HepG2 (cell line): ENCODE data around the gene CCR9. TPM values are rescaled to one million over a fixed set of nuclear protein-coding genes. Genes with fewer than 3 reads are reported as not detected.

Experiments
- ATAC-seq: fragments of 200-7000 bp; cut with Tn5 transposase; 3 replicates; pipeline ENCODE4 v1.9.1; 2020; ENCODE audit warnings: mild to moderate bottlenecking, moderate library complexity
- BruUV-seq: library from RNA; stranded (reverse); fragments of 400-500 nt; replicated peaks from 2 replicates; lab custom pipeline; 2021; lab: Mats Ljungman, UMichigan
- CTCF ChIA-PET: fragments of 300-600 bp; formaldehyde crosslinking; extraction: SDS; loops from one replicate; lab custom pipeline; 2021; ENCODE audit warnings: low total read pairs, inconsistent platforms, low intra/inter-chr PET ratio; lab: Yijun Ruan, JAX
- POLR2A ChIA-PET: fragments of 350-600 bp; sonication (Branson Sonifier 250); formaldehyde crosslinking; loops from one replicate; lab custom pipeline; 2020; ENCODE audit warnings: antibody characterized with exemption, inconsistent platforms; lab: Yijun Ruan, JAX
- DNase-seq: peaks from one replicate; pipeline ENCODE4 v3.0.0-alpha.2; 2015; ENCODE audit warnings: low spot score
- FAIRE-seq: peaks from 3 replicates; lab custom pipeline; 2011; peaks lifted over from hg19 to GRCh38; lab: Jason Lieb, UNC
- H2AFZ ChIP-seq: one replicate; pipeline ENCODE4 v1.6.1; 2011; ENCODE audit warnings: low read length, inconsistent platforms
- H3K27ac ChIP-seq: fragments of 300-600 bp; 3 replicates; pipeline ENCODE4 v1.8.0; 2011; ENCODE audit warnings: mixed run types, mild to moderate bottlenecking, mixed read lengths, low read length, inconsistent platforms; ENCODE audit not compliant: insufficient read depth; ENCODE audit errors: extremely low read length
- H3K27me3 ChIP-seq, 2 experiments: fragments of 200-600 bp in 1 of 2; 2 replicates in 1 of 2; 3 replicates in 1 of 2; pipeline versions ENCODE4 v1.6.0 to v1.8.0; 2011; ENCODE audit warnings: low read length in 2 of 2, mild to moderate bottlenecking in 2 of 2, moderate library complexity in 2 of 2, inconsistent platforms in 1 of 2; ENCODE audit not compliant: insufficient read depth in 2 of 2, control insufficient read depth in 1 of 2
- H3K36me3 ChIP-seq, 2 experiments: fragments of 200-600 bp in 1 of 2; replicated peaks in 1 of 2; 2 replicates in 1 of 2; 3 replicates in 1 of 2; pipeline versions ENCODE4 v1.5.1 to v1.8.0; 2011; ENCODE audit warnings: low read length in 2 of 2, inconsistent platforms in 1 of 2; ENCODE audit not compliant: insufficient read depth in 2 of 2, control insufficient read depth in 1 of 2
- H3K4me1 ChIP-seq: 2 replicates; pipeline ENCODE4 v1.5.1; 2012; ENCODE audit warnings: low read length, inconsistent platforms; ENCODE audit not compliant: insufficient read depth
- H3K4me2 ChIP-seq: 2 replicates; pipeline ENCODE4 v1.6.0; 2011; ENCODE audit warnings: low read depth, low read length, inconsistent platforms
- H3K4me3 ChIP-seq, 3 experiments: fragments of 200-600 bp in 1 of 3; sonication (generic), shearing (Covaris generic) in 1 of 3; replicated peaks in 1 of 3; 2 replicates each; pipeline ENCODE4 v1.5.1; 2011 to 2016; ENCODE audit warnings: low read length in 3 of 3, inconsistent platforms in 2 of 3, low read depth in 2 of 3, mild to moderate bottlenecking in 2 of 3, control low read depth in 1 of 3, mixed read lengths in 1 of 3; ENCODE audit not compliant: insufficient read depth in 1 of 3
- H3K79me2 ChIP-seq: one replicate; pipeline ENCODE4 v1.6.1; 2011; ENCODE audit warnings: low read length, inconsistent platforms; ENCODE audit not compliant: insufficient read depth
- H3K9ac ChIP-seq: 2 replicates; pipeline ENCODE4 v1.6.0; 2011; ENCODE audit warnings: mild to moderate bottlenecking, low read depth, low read length, inconsistent platforms; ENCODE audit not compliant: insufficient read depth
- H3K9me3 ChIP-seq: 2 replicates; pipeline ENCODE4 v1.5.1; 2012; ENCODE audit warnings: mild to moderate bottlenecking, low read length
- H4K20me1 ChIP-seq: 2 replicates; pipeline ENCODE4 v1.6.0; 2011; ENCODE audit warnings: inconsistent platforms, mild to moderate bottlenecking, low read length, moderate library complexity; ENCODE audit not compliant: insufficient read depth
- E2F1 ChIP-seq: sonication (generic); formaldehyde crosslinking; IDR thresholded peaks from 2 replicates; pipeline ENCODE4 v1.5.0; 2020; ENCODE audit warnings: missing genetic modification reagents
- HIC2 ChIP-seq: sonication (generic); formaldehyde crosslinking; IDR thresholded peaks from 2 replicates; pipeline ENCODE4 v1.9.0; 2022; ENCODE audit warnings: low read depth, missing genetic modification reagents
- ISX ChIP-seq: sonication (generic); formaldehyde crosslinking; conservative IDR thresholded peaks from 2 replicates; pipeline ENCODE4 v1.5.0; 2020; ENCODE audit warnings: missing genetic modification reagents
- KDM6A ChIP-seq: IDR thresholded peaks from 2 replicates; pipeline ENCODE4 v1.6.1; 2016; ENCODE audit warnings: low read depth
- MAX ChIP-seq: IDR thresholded peaks from 2 replicates; pipeline ENCODE4 v1.6.1; 2012; ENCODE audit warnings: inconsistent platforms
- MIER3 ChIP-seq: IDR thresholded peaks from 2 replicates; pipeline ENCODE4 v1.6.1; 2016; ENCODE audit warnings: missing compliant biosample characterization, borderline replicate concordance
- NCOR1 ChIP-seq: fragments of 200-600 bp; sonication (generic); IDR thresholded peaks from 2 replicates; pipeline ENCODE4 v1.7.0; 2017; ENCODE audit warnings: antibody characterized with exemption, low read length, borderline replicate concordance
- NPAS2 ChIP-seq: sonication (generic); formaldehyde crosslinking; IDR thresholded peaks from 2 replicates; pipeline ENCODE4 v1.8.0; 2022; ENCODE audit warnings: mild to moderate bottlenecking, missing genetic modification reagents, borderline replicate concordance
- PHB2 ChIP-seq: fragments of 450-650 bp; IDR thresholded peaks from 2 replicates; pipeline ENCODE4 v1.6.1; 2018; ENCODE audit not compliant: partially characterized antibody
- PLRG1 ChIP-seq: fragments of 450-650 bp; conservative IDR thresholded peaks from 2 replicates; pipeline ENCODE4 v1.6.1; 2016
- PLSCR1 ChIP-seq: sonication (generic); formaldehyde crosslinking; IDR thresholded peaks from 2 replicates; pipeline ENCODE4 v1.5.0; 2020; ENCODE audit warnings: missing genetic modification reagents, mild to moderate bottlenecking, borderline replicate concordance
- RORA ChIP-seq: sonication (generic); formaldehyde crosslinking; IDR thresholded peaks from 2 replicates; pipeline ENCODE4 v1.5.0; 2020; ENCODE audit warnings: mild to moderate bottlenecking, missing genetic modification reagents, moderate library complexity
- ZNF597 ChIP-seq: sonication (generic); formaldehyde crosslinking; IDR thresholded peaks from 2 replicates; pipeline ENCODE4 v1.5.0; 2020; ENCODE audit warnings: missing genetic modification reagents
- ZNF746 ChIP-seq: sonication (generic); formaldehyde crosslinking; IDR thresholded peaks from 2 replicates; pipeline ENCODE4 v1.8.0; 2022; ENCODE audit warnings: mild to moderate bottlenecking, missing genetic modification reagents
- ZNF839 ChIP-seq: sonication (generic); formaldehyde crosslinking; IDR thresholded peaks from 2 replicates; pipeline ENCODE4 v1.4.0; 2020; ENCODE audit warnings: missing genetic modification reagents, mild to moderate bottlenecking, borderline replicate concordance
- ZNF878 ChIP-seq: sonication (generic); formaldehyde crosslinking; IDR thresholded peaks from 2 replicates; pipeline ENCODE4 v1.8.1; 2023; ENCODE audit warnings: mild to moderate bottlenecking, missing genetic modification reagents, moderate library complexity
- WGBS: methylation state at CpG from one replicate; pipeline ENCODE4 v1.1.6; 2017; ENCODE audit warnings: low lambda C conversion rate; 5-methylcytosine and 5-hydroxymethylcytosine counted together
- in situ Hi-C: cut with HindIII; loops from 2 replicates; pipeline ENCODE4 v1.10.0; 2017; ENCODE audit warnings: low pct_unique_long_range_greater_than_20kb; ENCODE audit not compliant: extremely low pct_ligation_motif_present
- intact Hi-C: fragments of 100-400 bp; cut with micrococcal nuclease; formaldehyde crosslinking; loops from one replicate; pipeline ENCODE4 v1.10.0; 2022; ENCODE audit not compliant: unreplicated experiment
- polyA plus RNA-seq, 8 experiments: library from polyadenylated mRNA; depleted of rRNA in 3 of 8; stranded (reverse) in 7 of 8; unstranded in 1 of 8; fragments of >200 nt; fragmentation: Illumina TruSeq in 4 of 8; extraction: Trizol in 4 of 8; gene quantifications; 2 replicates each; pipeline versions ENCODE4 v1.2.1 to v1.2.3, GENCODE V29; 2011 to 2016; ENCODE audit warnings: low read depth in 4 of 8, missing spikeins in 1 of 8, mixed read lengths in 1 of 8; ENCODE audit not compliant: insufficient read depth in 1 of 8
- total RNA-seq, 5 experiments: library from RNA; depleted of rRNA; stranded (reverse); fragments of >200 nt; fragmentation: Illumina TruSeq; extraction: Trizol; gene quantifications; 2 replicates each; pipeline ENCODE4 v1.2.3, GENCODE V29; 2016; ENCODE audit warnings: low read depth in 1 of 5

Gene CCR9
- total and polyA plus RNA-seq, 2 of the 13 experiments (the other 11 are each of a cell fraction or from before 2014, with no cell fraction given): not detected

- no peak for TF ChIP-seq MAX
- no peak for TF ChIP-seq PHB2
- TF ChIP-seq HIC2: no peak
- TF ChIP-seq PLRG1: no peak
- TF ChIP-seq ZNF597: no peak
- no peak for TF ChIP-seq RORA
- no peak for TF ChIP-seq KDM6A (CRISPR knock-in tag)
- no peak for TF ChIP-seq ZNF746 (CRISPR knock-in tag)
- no peak for TF ChIP-seq NPAS2
- TF ChIP-seq MIER3 (CRISPR knock-in tag): no peak
These were observed 1.8 kb upstream of the CCR9 start (continued) for GRCh38 chr3:45884368-45885201.

- no peak for FAIRE-seq
- WGBS: 36% methylated on average over 4 of the region's 4 CpGs
- CTCF ChIA-PET: no interaction called here
- TF ChIP-seq E2F1 (CRISPR knock-in tag): no peak
- TF ChIP-seq NCOR1: no peak
- no peak for TF ChIP-seq PLSCR1
- TF ChIP-seq ZNF839 (CRISPR knock-in tag): no peak
- TF ChIP-seq ZNF878 (CRISPR knock-in tag): no peak
- TF ChIP-seq ISX (CRISPR knock-in tag): no peak
These were observed 942 bp downstream of the CCR9 start for GRCh38 chr3:45887285-45887684.

More at GRCh38 chr3:45887285-45887684, 942 bp downstream of the CCR9 start:
- Histone ChIP-seq H4K20me1 (no peaks in the 10 kb centered on the region), H3K4me1 (no peaks in the 10 kb centered on the region), H3K79me2 (no peaks in the 10 kb centered on the region), H3K36me3 (no peaks in the 10 kb centered on the region), H2AFZ (no peak overlapping the region), H3K9ac (no peak overlapping the region), H3K4me2 (no peak overlapping the region), H3K4me3 (no peak overlapping the region), H3K27ac (no peak overlapping the region), H3K27me3 (peaks cover 0 to 4% of the 10 kb centered on the region in 2 experiments; a peak in 1 of 5 replicates), H3K9me3 (no peaks in the 10 kb centered on the region)
- in situ Hi-C loops: no loop called here
- POLR2A ChIA-PET: no interaction called here
- no TSS peak for BruUV-seq
- intact Hi-C loops: no loop called here
- no peak for ATAC-seq
- no peak for DNase-seq
